Spleen (tissue), 7 donors: ENCODE results near the gene RBM26.

ENCODE experiments used
- CTCF ChIP-seq, 11 experiments: fragments of 200-600 bp in 7 of 11; fragments of 450-650 bp in 4 of 11; sonication (generic) in 4 of 11; IDR thresholded peaks in 8 of 11; conservative IDR thresholded peaks in 3 of 11; 1 replicate in 7 of 11; 2 replicates in 4 of 11; pipeline versions ENCODE4 v1.4.0 to v1.8.0; 2016 to 2021; ENCODE audit warnings: antibody characterized with exemption in 11 of 11, inconsistent platforms in 4 of 11, mild to moderate bottlenecking in 1 of 11
- POLR2A ChIP-seq, 3 donors: fragments of 450-650 bp; IDR thresholded peaks; one replicate each; pipeline ENCODE4 v1.5.1; 2017; ENCODE audit warnings: antibody characterized with exemption in 3 of 3, mild to moderate bottlenecking in 1 of 3
- donor health status: DM: no; HTN: no; CAD: no; lungs with moderate emphysema.
- donor health status: DM: no; HTN: no; CAD: no.
- donor health status: DM: no; HTN: no; CAD: no.

- TF ChIP-seq POLR2A (IDR thresholded peaks at IDR 0.05), result no peak
- TF ChIP-seq CTCF (IDR thresholded peaks at IDR 0.05 in 8 of 11, conservative IDR thresholded peaks at IDR 0.05 in 3 of 11), result no peak
Measured at GRCh38 chr13:79273045-79273444, 133.0 kb downstream of the RBM26 start.
